CD4-positive, alpha-beta T cell (primary cell): ENCODE measurements around the gene NTM. TPM values are rescaled to one million over a fixed set of nuclear protein-coding genes. Genes with fewer than 3 reads are reported as not detected.

Experiments used
- ATAC-seq: fragments of 200-7000 bp; cut with Tn5 transposase; one replicate; pipeline ENCODE4 v1.10.0; 2022; ENCODE audit warnings: mild to moderate bottlenecking; ENCODE audit not compliant: poor library complexity
- CTCF ChIA-PET: fragments of 350-600 bp; sonication (Branson Sonifier 250); formaldehyde crosslinking; loops from one replicate; lab custom pipeline; 2021; ENCODE audit warnings: antibody characterized with exemption, inconsistent platforms; lab: Charles Lee
- POLR2A ChIA-PET: fragments of 350-600 bp; sonication (Branson Sonifier 250); formaldehyde crosslinking; loops from one replicate; lab custom pipeline; 2021; ENCODE audit warnings: antibody characterized with exemption, inconsistent platforms; lab: Charles Lee
- DNase-seq, 14 experiments: peaks; one replicate each; pipeline ENCODE4 v3.0.0-alpha.2; 2013 to 2020; ENCODE audit warnings: mixed read lengths in 2 of 14
- H3K27ac ChIP-seq, 2 donors: one replicate each; pipeline versions ENCODE4 v1.5.1 to v1.7.0; 2013; ENCODE audit warnings: low read length in 2 of 2, low read depth in 1 of 2, mild to moderate bottlenecking in 1 of 2
- H3K27me3 ChIP-seq, 2 experiments: 1 replicate in 1 of 2; 2 replicates in 1 of 2; pipeline versions ENCODE4 v1.6.1 to v1.7.0; 2013; ENCODE audit warnings: low read length in 2 of 2, control low read depth in 1 of 2, mild to moderate bottlenecking in 1 of 2, moderate library complexity in 1 of 2; ENCODE audit not compliant: insufficient read depth in 2 of 2, control insufficient read depth in 1 of 2
- H3K36me3 ChIP-seq: one replicate; pipeline ENCODE4 v1.6.1; 2013; ENCODE audit warnings: low read length, control low read depth; ENCODE audit not compliant: insufficient read depth
- H3K4me1 ChIP-seq: one replicate; pipeline ENCODE4 v1.6.1; 2013; ENCODE audit warnings: low read length, control low read depth; ENCODE audit not compliant: insufficient read depth
- H3K4me3 ChIP-seq: one replicate; pipeline ENCODE4 v1.5.1; 2013; ENCODE audit warnings: mild to moderate bottlenecking, low read length, moderate library complexity
- H3K9me3 ChIP-seq, 2 experiments: 1 replicate in 1 of 2; 2 replicates in 1 of 2; pipeline versions ENCODE4 v1.6.1 to v1.7.0; 2013; ENCODE audit warnings: low read length in 2 of 2, mild to moderate bottlenecking in 2 of 2, control low read depth in 1 of 2, moderate library complexity in 1 of 2; ENCODE audit not compliant: control insufficient read depth in 1 of 2, insufficient read depth in 1 of 2
- H3K27ac Mint-ChIP-seq: one replicate; pipeline ENCODE4 v1.8.0; 2020; ENCODE audit warnings: mixed read lengths
- H3K27me3 Mint-ChIP-seq: one replicate; pipeline ENCODE4 v1.8.0; 2021; ENCODE audit warnings: mixed read lengths
- H3K36me3 Mint-ChIP-seq: one replicate; pipeline ENCODE4 v1.8.0; 2021; ENCODE audit warnings: low read depth, mixed read lengths
- H3K4me1 Mint-ChIP-seq: one replicate; pipeline ENCODE4 v1.8.0; 2021; ENCODE audit warnings: low read depth, mixed read lengths
- H3K4me3 Mint-ChIP-seq: one replicate; pipeline ENCODE4 v1.8.0; 2020; ENCODE audit warnings: mild to moderate bottlenecking, mixed read lengths
- H3K9me3 Mint-ChIP-seq: one replicate; pipeline ENCODE4 v1.8.0; 2020; ENCODE audit warnings: mixed read lengths
- CTCF ChIP-seq: fragments of 200-600 bp; IDR thresholded peaks from one replicate; pipeline ENCODE4 v1.8.0; 2022; ENCODE audit warnings: antibody characterized with exemption, mild to moderate bottlenecking
- intact Hi-C, 2 experiments: fragments of 100-400 bp; cut with DNase I in 1 of 2; cut with micrococcal nuclease in 1 of 2; formaldehyde crosslinking; loops; one replicate each; pipeline versions ENCODE4 v1.15.1 to v1.9.0; 2023 to 2025; cut with DNase I, micrococcal nuclease
- total RNA-seq, 174 experiments: library from RNA in 2 of 174; stranded (reverse) in 2 of 174; gene quantifications; one replicate each; pipeline ENCODE4 v1.2.3 and lab custom pipeline; 2021 to 2026

Gene NTM
- total RNA-seq, 2 experiments from 2014 or later: not detected

- Mint-ChIP-seq H3K4me3 (no peak overlapping the region), H3K27me3 (no peaks in the 10 kb centered on the region), H3K36me3 (no peaks in the 10 kb centered on the region), H3K4me1 (no peaks in the 10 kb centered on the region), H3K27ac (no peak overlapping the region), H3K9me3 (peaks cover 3% of the 10 kb centered on the region)
- H3K27me3 ChIP-seq: no peaks in the 10 kb centered on the region
- no peak overlapping the region for H3K27ac ChIP-seq
- peaks cover 0 to 7% of the 10 kb centered on the region in 2 experiments for H3K9me3 ChIP-seq
- DNase-seq (no peak), ATAC-seq (no peak)
- ChIA-PET POLR2A (no interaction called here), CTCF (no interaction called here)
- no peaks in the 10 kb centered on the region for H3K36me3 ChIP-seq
- intact Hi-C loops: no loop called here
- no peak overlapping the region for H3K4me3 ChIP-seq
- H3K4me1 ChIP-seq: no peaks in the 10 kb centered on the region
- no peak for TF ChIP-seq CTCF
Measured at GRCh38 chr11:131977231-131977630, 606.8 kb downstream of the NTM start.

GRCh38 chr11:131977854-131978253, 607.4 kb downstream of the NTM start:
- H3K9me3 ChIP-seq: peaks cover 0 to 7% of the 10 kb centered on the region in 2 experiments
- Mint-ChIP-seq H3K27me3 (no peaks in the 10 kb centered on the region), H3K36me3 (no peaks in the 10 kb centered on the region), H3K27ac (no peak overlapping the region), H3K9me3 (peaks cover 5% of the 10 kb centered on the region), H3K4me1 (no peaks in the 10 kb centered on the region), H3K4me3 (no peak overlapping the region)
- ATAC-seq (no peak), DNase-seq (no peak)
- no peak overlapping the region for H3K27ac ChIP-seq
- H3K36me3 ChIP-seq: no peaks in the 10 kb centered on the region
- CTCF ChIA-PET: no interaction called here
- H3K4me1 ChIP-seq: no peaks in the 10 kb centered on the region
- intact Hi-C loops: no loop called here
- POLR2A ChIA-PET: no interaction called here
- no peak for TF ChIP-seq CTCF
- H3K27me3 ChIP-seq: no peaks in the 10 kb centered on the region
- no peak overlapping the region for H3K4me3 ChIP-seq

- no peak for TF ChIP-seq CTCF
- no peak overlapping the region for H3K27ac Mint-ChIP-seq
- DNase-seq (no peak), ATAC-seq (no peak)
- intact Hi-C loops: no loop called here
- no peaks in the 10 kb centered on the region for H3K4me1 Mint-ChIP-seq
- H3K4me3 Mint-ChIP-seq: no peak overlapping the region
- peaks cover 0 to 5% of the 10 kb centered on the region in 2 experiments for H3K9me3 ChIP-seq
- no peak overlapping the region for H3K4me3 ChIP-seq
- CTCF ChIA-PET: no interaction called here
- no peak overlapping the region for H3K27ac ChIP-seq
- H3K27me3 ChIP-seq: no peaks in the 10 kb centered on the region
- H3K4me1 ChIP-seq: no peaks in the 10 kb centered on the region
- POLR2A ChIA-PET: no interaction called here
- H3K27me3 Mint-ChIP-seq: no peaks in the 10 kb centered on the region
- peaks cover 5% of the 10 kb centered on the region for H3K9me3 Mint-ChIP-seq
- no peaks in the 10 kb centered on the region for H3K36me3 ChIP-seq
- no peaks in the 10 kb centered on the region for H3K36me3 Mint-ChIP-seq
Measured at GRCh38 chr11:131978351-131978750, 607.9 kb downstream of the NTM start.
